NCI-H2107 treated with DMSO at 0.1 percent for 48 hours (cell line): ENCODE results near the gene FGF18.
"Not testable (repeated sequence)": the region's sequence is repeated elsewhere in the genome, so short reads cannot be mapped to it uniquely, and the experiment has no call there.

Experiments
- DNase-seq: peaks from one replicate; lab custom pipeline; 2025; ENCODE audit not compliant: unreplicated experiment; lab: John Stamatoyannopoulos, UW

FGF18 gene

DNA sequence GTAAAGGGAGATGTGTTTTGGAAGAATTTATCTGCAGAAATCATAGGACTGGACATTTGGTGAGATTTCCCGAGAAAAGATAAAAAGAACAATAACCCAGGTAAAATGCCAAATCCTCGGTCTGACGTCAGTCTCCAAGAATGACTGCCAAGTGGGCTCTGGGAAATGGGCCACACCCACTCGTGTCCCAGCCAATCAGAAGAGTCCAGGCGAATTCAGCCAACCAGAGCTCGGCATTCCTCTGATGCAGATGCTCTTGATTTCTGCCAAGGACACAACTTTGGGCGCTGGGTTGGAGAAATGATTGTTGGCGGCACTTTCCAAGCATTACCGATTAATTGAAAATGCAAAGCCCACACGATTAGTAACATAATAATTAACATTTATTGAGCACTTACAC, 73.3 kb downstream of the FGF18 start:
- no peak for DNase-seq

DNA sequence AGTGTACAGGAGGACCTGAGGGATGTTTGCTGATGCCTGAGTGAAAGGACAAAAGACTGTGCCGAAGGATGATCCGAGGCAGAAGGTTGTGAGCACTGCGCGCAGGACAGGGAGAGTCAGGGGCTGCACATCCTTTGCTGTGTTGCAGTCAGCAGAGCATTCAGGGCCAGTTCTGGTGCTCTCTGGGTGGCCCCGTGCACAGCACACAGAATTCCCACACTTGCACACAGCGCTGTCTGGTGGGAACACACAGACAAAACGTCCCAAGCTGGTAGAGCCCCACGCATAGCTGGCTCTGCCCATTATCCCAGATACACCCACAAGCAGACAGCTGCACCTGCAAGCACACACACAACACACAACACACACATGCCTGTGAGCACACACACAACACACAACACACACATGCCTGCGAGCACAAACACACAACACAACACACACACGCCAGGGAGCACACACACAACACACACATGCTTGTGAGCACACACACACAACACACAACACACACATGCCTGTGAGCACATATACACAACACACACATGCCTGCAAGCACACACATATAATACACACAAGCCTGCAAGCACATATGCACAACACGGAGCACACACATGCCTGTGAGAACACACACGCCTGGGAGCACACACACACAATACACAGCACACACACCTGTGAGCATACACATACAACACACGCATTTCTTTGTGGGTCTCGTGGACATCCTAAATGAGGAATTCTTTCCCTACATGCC, 74.4 kb downstream of the FGF18 start:
- no peak for DNase-seq

DNA sequence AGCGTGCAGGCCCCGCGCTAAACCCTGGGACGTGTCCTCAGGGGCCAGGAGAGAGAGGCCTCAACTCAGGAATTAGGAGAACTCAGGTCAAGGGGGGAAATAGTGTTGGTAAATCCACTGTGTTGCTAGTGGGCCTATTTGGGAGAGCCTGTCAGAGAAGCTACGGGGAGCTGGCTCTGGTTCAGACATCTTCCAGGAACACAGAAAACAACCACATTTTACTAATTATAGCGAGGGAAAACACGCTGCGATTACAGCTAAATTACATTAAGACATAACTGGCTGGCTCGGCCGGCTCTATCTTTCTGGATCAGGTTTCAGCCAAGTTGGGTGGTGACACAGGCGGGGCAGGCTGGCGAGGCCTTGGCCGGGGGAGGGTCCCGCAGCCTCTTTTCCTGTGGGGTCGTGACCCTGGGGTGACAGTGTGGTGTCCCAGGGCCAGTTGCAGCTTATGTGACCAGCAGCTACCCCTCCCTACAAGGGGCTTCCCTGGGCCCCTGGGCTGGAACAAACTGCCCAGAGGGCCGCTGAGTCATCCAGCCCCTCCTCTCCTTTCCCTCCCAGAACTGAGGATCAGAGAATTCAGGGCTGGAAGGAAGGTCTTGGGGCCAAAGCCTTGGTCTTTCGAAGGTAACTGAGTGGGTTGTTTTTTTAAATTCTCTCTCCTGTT, 75.1 kb downstream of the FGF18 start:
- DNase-seq = no peak

DNA sequence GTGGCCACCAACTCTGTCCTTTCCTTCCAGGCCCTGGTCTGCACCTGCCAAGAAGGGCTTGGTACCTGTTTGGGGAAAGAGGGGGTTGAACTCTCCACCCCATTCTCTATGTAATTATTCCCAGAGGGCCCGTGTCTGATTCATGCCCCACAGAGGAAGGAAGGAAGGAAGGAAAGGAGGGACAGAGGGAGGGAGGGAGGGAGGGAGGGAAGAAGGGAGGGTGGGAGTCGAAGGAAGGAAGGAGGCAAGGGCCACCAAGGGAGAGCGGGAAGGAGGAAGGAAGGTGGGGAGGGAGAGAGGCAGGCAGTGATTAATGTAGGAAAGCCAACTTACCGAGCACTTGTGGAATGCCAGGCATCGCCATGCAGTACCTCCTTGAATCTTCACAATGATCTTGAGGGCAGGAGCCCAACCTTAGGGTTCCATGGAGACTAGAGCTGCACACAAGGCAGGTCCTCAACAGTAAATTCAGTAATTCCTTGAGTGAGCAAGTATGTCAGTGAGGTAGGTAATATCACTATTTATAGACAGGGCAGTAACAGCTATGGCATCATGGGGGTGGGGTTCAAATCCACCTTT, 75.8 kb downstream of the FGF18 start:
- DNase-seq = no peak

- DNase-seq = no peak
These were observed 77.0 kb downstream of the FGF18 start for GRCh38 chr5:171496456-171496855.

DNA sequence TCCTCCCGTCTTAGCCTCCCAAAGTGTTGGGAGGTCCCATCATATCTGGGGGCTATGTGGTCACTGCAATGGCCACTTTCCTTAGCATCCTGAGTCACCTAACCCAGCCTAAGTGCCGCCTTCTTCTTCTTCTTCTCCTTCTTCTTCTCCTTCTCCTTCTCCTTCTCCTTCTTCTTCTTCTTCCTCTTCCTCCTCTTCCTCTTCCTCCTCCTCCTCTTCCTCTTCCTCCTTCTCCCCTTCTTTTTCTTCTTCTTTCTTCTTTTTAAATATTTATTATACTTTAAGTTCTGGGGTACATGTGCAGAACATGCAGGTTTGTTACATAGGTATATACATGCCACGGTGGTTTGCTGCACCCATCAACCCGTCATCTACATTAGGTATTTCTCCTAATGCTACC, 78.0 kb downstream of the FGF18 start:
- DNase-seq = not testable (repeated sequence)

- no peak for DNase-seq
These were observed 78.7 kb downstream of the FGF18 start for GRCh38 chr5:171498166-171498565.

DNA sequence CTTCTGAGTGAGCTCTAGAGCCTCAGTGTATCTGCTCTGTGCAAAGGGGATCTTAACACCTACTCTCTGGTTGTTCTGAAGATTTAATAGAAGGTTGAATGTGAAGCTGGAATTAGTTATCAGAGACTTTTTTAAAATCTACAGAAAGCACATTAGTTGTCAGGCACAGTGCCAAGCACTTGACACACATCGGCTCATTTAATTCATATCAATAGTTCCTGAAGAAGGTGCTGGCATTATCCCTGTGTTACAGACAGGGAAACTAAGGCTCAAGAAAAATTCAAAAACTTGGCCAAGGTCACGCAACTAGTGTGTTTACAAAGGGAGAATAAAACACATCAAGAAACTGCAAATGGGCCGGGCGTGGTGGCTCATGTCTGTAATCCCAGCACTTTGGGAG, 80.2 kb downstream of the FGF18 start:
- DNase-seq = no peak

DNA sequence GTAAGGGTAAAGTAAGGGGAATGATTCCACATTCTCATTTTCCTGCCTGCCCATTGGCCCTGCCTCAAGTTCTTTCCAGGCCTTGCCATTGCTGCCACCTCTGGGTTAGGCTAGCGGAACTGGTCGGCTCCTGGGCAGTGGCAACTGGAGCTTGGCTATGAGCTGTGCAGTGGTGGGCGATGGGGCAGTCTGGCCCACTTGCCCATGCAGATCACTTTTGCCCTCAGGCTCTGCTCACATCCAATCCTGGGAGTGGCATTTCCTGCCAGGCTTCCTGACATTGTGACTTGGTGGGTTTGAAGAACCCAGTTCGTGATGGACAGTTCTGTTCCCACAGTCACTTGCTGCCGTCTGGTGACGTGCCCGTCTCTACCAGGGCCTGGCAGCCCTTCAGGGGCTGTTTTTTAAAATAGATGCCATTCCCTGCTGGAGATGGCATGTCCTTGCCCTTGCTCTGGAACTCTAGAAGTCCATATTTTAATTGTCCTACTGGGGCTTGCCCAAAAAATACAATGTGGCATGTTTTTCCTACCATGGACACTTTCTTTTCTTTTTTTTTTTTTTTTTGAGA, 86.1 kb downstream of the FGF18 start:
- DNase-seq = no peak

DNA sequence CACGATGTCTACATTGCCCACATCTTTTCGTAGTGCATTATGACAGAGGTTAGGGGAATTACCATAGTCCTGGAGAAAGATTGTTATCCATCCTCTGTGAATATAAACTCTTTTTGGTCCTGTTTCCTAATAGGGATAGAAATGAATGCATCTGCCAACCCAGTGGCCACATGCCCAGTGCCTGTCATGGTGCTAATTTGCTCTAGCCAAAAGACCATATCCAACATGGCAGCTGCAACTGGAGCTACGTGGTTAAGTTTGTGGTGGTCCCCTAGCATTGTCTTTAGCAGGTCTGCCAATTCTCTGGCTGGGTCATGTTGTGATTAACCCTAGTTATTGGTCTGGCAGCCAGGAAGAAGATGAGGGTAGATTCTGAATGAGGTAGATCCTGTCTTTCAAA, 87.5 kb downstream of the FGF18 start:
- no peak for DNase-seq
